Astrocyte of the spinal cord (primary cell): ENCODE data around the gene IRS2.

Experiments
- DNase-seq: peaks from one replicate; pipeline ENCODE4 v3.0.0; 2011; ENCODE audit warnings: low read depth, low spot score
- H3K4me3 ChIP-seq: 2 replicates; pipeline ENCODE4 v1.5.1; 2011; ENCODE audit warnings: low read depth, mild to moderate bottlenecking, low read length, moderate library complexity
- in situ Hi-C: cut with HindIII; loops from 2 replicates; pipeline ENCODE4 v1.10.0; 2017; ENCODE audit warnings: low sequenced_read_pairs
- TF ChIP-seq, protein P1 (sequence below): IDR thresholded peaks from 2 replicates; pipeline ENCODE4 v1.5.1; 2012; ENCODE audit warnings: low read depth, mild to moderate bottlenecking, low read length, inconsistent platforms

The IRS2 gene

DNA sequence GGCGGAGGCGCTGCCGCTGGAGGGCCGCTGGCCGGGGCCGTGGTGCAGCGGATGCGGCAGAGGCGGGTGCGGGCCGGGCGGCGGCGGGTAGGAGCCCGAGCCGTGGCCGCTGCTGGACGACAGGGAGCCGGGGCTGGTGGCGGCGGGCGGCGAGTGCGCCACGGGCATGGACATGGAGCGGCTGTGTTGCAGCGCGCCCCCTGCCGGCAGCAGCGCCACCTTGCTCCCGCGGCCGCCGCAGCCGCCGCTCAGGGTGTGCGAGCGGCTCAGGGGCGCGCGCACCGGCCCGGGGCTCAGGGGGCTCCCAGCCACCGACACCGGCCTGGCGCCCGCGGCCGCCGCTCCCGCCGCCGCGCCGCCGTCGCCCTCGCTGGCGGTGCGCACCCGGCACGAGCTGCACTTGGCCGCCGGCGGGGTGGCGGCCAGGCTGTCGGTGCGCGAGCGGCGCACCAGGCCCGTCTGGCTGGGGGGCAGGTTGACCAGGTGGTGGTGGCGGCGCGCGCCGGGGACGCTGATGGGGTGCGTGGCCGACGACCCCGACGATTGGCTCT is 1.7 kb downstream of the IRS2 start:
- peak overlapping the region; percentile 52 for H3K4me3 ChIP-seq
- in situ Hi-C loops: no loop called here
- TF ChIP-seq, protein P1, sequence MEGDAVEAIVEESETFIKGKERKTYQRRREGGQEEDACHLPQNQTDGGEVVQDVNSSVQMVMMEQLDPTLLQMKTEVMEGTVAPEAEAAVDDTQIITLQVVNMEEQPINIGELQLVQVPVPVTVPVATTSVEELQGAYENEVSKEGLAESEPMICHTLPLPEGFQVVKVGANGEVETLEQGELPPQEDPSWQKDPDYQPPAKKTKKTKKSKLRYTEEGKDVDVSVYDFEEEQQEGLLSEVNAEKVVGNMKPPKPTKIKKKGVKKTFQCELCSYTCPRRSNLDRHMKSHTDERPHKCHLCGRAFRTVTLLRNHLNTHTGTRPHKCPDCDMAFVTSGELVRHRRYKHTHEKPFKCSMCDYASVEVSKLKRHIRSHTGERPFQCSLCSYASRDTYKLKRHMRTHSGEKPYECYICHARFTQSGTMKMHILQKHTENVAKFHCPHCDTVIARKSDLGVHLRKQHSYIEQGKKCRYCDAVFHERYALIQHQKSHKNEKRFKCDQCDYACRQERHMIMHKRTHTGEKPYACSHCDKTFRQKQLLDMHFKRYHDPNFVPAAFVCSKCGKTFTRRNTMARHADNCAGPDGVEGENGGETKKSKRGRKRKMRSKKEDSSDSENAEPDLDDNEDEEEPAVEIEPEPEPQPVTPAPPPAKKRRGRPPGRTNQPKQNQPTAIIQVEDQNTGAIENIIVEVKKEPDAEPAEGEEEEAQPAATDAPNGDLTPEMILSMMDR: peak; percentile 40
- peak; percentile 76 for DNase-seq

DNA sequence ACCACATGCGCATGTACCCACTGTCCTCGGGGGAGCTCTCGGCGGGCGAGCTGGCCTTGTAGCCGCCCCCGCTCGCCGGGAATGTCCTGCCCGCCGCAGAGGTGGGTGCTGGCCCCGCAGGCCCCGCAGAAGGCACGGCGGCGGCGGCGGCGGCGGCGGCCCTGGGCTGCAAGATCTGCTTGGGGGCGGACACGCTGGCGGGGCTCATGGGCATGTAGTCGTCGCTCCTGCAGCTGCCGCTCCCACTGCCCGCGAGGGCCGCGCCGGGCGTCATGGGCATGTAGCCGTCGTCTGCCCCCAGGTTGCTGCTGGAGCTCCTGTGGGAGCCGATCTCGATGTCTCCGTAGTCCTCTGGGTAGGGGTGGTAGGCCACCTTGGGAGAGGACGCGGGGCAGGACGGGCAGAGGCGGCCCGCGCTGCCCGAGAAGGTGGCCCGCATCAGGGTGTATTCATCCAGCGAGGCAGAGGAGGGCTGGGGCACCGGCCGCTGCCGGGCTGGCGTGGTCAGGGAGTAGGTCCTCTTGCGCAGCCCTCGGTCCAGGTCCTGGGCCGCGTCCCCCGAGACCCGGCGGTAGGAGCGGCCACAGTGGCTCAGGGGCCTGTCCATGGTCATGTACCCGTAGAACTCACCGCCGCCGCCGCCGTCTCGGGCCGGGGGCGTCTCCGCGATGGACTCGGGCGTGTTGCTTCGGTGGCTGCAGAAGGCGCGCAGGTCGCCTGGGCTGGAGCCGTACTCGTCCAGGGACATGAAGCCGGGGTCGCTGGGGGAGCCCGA is 2.4 kb downstream of the IRS2 start:
- in situ Hi-C loops: no loop called here
- peak overlapping the region; percentile 37 for H3K4me3 ChIP-seq
- peak; percentile 29 for DNase-seq
- TF ChIP-seq, protein P1: no peak

DNA sequence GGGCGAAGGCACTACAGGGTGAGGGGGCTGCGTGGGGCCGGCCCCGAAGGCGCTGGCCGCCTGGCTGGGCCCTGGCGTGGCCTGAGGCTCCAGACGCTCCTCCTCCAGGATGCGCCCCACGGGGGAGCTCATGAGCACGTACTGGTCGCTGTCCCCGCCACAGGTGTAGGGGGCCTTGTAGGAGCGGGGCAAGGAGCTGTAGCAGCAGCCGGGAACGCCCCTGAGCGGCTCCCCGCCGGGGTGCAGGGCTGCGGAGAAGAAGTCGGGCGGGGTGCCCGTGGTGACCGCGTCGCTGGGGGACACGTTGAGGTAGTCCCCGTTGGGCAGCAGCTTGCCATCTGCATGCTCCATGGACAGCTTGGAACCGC is 3.0 kb downstream of the IRS2 start:
- no peak for DNase-seq
- no peak overlapping the region for H3K4me3 ChIP-seq
- TF ChIP-seq, protein P1: no peak
- in situ Hi-C loops: no loop called here

DNA sequence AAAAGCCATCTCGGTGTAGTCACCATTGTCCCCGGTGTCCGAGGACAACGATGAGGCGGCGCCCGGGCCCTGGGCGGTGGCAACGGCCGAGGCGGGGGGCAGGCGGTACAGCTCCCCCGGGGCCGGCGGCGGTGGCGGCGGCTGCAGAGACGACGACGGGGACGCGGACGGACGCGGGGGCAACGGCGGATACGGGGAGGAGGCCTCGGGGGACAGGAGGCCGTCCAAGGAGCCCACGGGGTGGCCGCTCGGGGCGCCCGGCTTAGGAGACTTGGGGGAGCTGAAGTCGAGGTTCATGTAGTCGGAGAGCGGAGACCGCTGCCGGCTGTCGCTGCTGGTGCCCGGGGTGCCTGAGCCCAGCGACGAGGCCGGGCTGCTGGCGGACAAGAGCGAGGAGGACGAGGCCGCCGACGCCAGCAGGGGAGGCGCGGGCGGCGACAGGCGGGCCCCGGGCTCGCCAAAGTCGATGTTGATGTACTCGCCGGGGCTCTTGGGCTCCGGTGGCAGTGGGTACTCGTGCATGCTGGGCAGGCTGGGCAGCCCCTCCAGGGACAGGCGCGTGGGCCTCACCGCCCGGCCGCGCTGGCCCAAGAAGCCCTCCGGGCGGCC is 3.5 kb downstream of the IRS2 start:
- in situ Hi-C loops: no loop called here
- TF ChIP-seq, protein P1: no peak
- DNase-seq: no peak
- H3K4me3 ChIP-seq: no peak overlapping the region

DNA sequence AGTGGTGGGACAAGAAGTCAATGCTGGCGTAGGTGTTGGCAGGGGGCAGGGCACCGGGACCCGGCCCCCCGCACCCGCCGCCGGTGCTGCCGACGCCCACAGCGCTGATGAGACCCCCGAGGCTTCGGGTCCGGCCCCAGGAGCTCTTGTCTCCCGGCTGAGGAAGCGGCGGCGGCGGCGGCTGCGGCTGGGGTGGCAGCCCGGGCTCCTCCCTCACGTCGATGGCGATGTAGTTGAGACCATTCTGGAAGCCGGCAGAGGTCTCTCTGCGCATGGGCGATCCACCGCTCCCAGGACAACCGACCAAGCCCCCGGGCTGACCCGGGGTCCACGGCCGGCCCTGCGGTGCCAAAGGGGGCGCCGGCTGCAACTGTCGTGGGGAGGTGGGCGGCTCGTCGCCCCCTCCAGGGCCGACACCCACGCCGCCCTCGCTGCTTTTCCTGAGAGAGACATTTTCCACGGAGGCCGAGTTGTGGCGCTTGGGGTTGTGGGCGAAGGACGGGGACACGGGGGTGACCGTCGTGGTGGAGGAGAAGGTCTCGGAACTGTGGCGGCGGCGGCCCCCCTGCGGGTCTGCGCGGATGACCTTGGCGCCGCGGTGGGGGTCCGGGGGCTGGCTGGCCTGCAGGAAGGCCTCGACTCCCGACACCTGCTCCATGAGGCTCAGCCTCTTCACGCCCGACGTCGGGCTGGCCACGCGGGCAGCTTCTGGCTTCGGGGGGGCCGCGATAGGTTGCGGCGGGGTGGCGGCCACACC is 4.1 kb downstream of the IRS2 start:
- TF ChIP-seq, protein P1: no peak
- DNase-seq: no peak
- in situ Hi-C loops: no loop called here
- H3K4me3 ChIP-seq: peak overlapping the region; percentile 51

DNA sequence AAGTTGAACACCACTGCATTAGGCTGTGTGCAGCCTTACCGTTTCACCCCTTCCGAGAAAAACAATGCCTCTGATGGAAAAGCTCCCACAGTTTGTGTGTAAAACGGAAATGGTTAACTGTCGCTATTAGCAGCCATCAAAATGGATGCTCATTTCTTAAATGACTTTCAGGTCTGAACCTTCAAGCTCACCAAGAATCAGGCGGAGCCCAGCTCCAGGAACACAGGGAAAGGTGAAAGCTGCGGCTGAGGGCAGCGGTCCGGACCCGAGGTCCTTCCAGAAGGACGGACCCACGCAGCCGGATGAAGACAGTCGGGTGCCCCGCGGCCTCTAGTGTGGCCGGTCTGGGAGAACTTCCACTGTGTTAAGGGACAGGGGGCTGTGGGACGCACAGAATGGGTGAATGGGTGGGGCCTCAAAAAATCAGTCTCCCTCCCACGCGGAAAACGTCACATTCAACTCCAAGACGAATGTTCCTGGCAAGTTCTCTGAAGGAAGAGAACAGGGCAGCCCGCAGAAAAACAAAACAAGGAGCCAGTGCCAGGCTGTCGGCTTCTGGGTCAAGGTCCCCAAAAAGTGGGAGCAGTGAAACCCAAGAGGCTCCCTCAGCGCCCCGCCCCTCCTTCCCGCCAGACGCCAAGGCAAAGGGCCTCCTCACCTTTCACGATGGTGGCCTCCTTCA is 4.9 kb downstream of the IRS2 start:
- peak overlapping the region; percentile 51 for H3K4me3 ChIP-seq
- TF ChIP-seq, protein P1: no peak
- DNase-seq: peak; percentile 30
- in situ Hi-C loops: no loop called here
